ENCODE measurements around the gene CAB39L.

DNA sequence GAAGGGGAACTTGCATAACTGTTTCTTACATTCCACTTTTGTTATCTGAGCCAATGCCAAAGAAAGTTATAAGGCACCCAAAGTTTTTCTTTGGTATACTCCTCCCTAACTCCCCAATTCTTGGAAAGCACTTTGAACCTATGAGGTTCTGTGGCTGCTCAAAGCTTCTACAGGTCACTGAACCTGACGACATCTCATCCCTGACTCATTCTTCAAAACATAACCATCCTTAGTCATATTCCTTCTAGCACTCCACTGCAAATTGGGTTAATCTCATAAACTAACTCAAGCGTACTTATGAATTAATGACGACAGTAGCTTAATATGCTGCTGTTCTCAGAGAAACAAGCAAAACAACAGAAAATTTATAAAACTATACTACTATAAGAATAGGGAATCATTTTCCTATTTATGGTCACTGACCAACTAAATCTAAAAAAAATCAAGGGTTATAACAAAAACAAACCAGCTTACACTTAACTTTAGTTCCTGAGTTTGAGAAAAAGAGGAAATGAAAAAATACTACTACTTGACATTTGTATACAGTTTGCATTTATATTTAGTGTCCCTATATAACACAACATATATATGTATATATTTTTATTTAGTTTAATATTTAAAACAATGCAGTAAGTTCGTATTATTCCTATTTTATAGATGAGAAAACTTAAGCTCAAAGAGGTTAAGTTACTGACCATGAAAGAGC, 69.1 kb downstream of the CAB39L start:
- TF ChIP-seq, protein P1, sequence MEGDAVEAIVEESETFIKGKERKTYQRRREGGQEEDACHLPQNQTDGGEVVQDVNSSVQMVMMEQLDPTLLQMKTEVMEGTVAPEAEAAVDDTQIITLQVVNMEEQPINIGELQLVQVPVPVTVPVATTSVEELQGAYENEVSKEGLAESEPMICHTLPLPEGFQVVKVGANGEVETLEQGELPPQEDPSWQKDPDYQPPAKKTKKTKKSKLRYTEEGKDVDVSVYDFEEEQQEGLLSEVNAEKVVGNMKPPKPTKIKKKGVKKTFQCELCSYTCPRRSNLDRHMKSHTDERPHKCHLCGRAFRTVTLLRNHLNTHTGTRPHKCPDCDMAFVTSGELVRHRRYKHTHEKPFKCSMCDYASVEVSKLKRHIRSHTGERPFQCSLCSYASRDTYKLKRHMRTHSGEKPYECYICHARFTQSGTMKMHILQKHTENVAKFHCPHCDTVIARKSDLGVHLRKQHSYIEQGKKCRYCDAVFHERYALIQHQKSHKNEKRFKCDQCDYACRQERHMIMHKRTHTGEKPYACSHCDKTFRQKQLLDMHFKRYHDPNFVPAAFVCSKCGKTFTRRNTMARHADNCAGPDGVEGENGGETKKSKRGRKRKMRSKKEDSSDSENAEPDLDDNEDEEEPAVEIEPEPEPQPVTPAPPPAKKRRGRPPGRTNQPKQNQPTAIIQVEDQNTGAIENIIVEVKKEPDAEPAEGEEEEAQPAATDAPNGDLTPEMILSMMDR (optimal IDR thresholded peaks at IDR 0.05 in 1 of 3, IDR thresholded peaks at IDR 0.05 in 1 of 3, conservative IDR thresholded peaks at IDR 0.05 in 1 of 3; ENCODE audit: extremely low read depth in 1 of 3, insufficient read depth in 2 of 3, low read length in 3 of 3), result no peak
- TF ChIP-seq EZH2 (IDR thresholded peaks at IDR 0.05; ENCODE audit: low read length), result no peak

All from keratinocyte (primary cell).